ENCODE data around the gene KLF5. TPM values are rescaled to one million over a fixed set of nuclear protein-coding genes. Genes with fewer than 3 reads are reported as not detected.
A peak's percentile ranks its signal among the peaks of the same experiment; 100 is the strongest.

The KLF5 gene
- 10 to 100 TPM in 1 of 2 donors, 1 to 10 TPM in 1; 6.6 to 17.9 TPM for total RNA-seq

GRCh38 chr13:73058736-73059459, at the start of gene KLF5:
KLF5 (plus strand) TSS chr13:73059005; CDS start chr13:73059328, 323 bp downstream.
- peak in 1 of 7 experiments; percentile 9 for TF ChIP-seq CTCF (IDR thresholded peaks at IDR 0.05)
- peak; percentile 98 to 99 (median 98) for TF ChIP-seq POLR2A (IDR thresholded peaks at IDR 0.05)
- peaks cover 30% of the 10 kb centered on the region for H3K4me1 ChIP-seq
- no peaks in the 10 kb centered on the region for H3K9me3 ChIP-seq
- DNase-seq (peak; percentile 97 to 99 (median 98)), ATAC-seq (peak; percentile 94)
- H3K27me3 ChIP-seq: no peaks in the 10 kb centered on the region
- WGBS, 2 donors: 0% methylated on average over 6 to 86 of the region's 93 CpGs
- H3K27ac ChIP-seq: peak within 1 kb of the TSS; percentile 86 to 93 (median 89)
- H3K4me3 ChIP-seq: peak within 1 kb of the TSS; percentile 61 to 82
- no peaks in the 10 kb centered on the region for H3K36me3 ChIP-seq (replicated peaks in 1 of 2; ENCODE audit: insufficient read depth in 1 of 2, low read depth in 2 of 2)
- intact Hi-C loops (cut with DNase I): no loop called here

- Histone ChIP-seq H3K27ac (no peak overlapping the region), H3K9me3 (no peaks in the 10 kb centered on the region), H3K36me3 (replicated peaks in 1 of 2; ENCODE audit: insufficient read depth in 1 of 2, low read depth in 2 of 2) (no peaks in the 10 kb centered on the region), H3K4me3 (no peak overlapping the region), H3K27me3 (no peaks in the 10 kb centered on the region), H3K4me1 (peaks cover 16% of the 10 kb centered on the region)
- intact Hi-C loops (cut with DNase I): no loop called here
- 84 to 96% methylated on average over 5 of the region's 5 CpGs for WGBS, 2 donors
- TF ChIP-seq CTCF (IDR thresholded peaks at IDR 0.05) (no peak), POLR2A (IDR thresholded peaks at IDR 0.05) (no peak)
- DNase-seq (no peak), ATAC-seq (no peak)
These were observed 47.1 kb upstream of the KLF5 start for GRCh38 chr13:73011751-73012150.

- 88 to 97% methylated on average over 1 of the region's 1 CpG for WGBS, 2 donors
- TF ChIP-seq POLR2A (IDR thresholded peaks at IDR 0.05): no peak
- TF ChIP-seq CTCF (IDR thresholded peaks at IDR 0.05): no peak
- intact Hi-C loops (cut with DNase I): no loop called here
- no peaks in the 10 kb centered on the region for H3K9me3 ChIP-seq
- no peak overlapping the region for H3K27ac ChIP-seq
- H3K27me3 ChIP-seq: no peaks in the 10 kb centered on the region
- peaks cover 9% of the 10 kb centered on the region for H3K4me1 ChIP-seq
- DNase-seq (no peak), ATAC-seq (no peak)
- no peaks in the 10 kb centered on the region for H3K36me3 ChIP-seq (replicated peaks in 1 of 2; ENCODE audit: insufficient read depth in 1 of 2, low read depth in 2 of 2)
- H3K4me3 ChIP-seq: no peak overlapping the region
These were observed 43.0 kb upstream of the KLF5 start for GRCh38 chr13:73015805-73016204.

DNA sequence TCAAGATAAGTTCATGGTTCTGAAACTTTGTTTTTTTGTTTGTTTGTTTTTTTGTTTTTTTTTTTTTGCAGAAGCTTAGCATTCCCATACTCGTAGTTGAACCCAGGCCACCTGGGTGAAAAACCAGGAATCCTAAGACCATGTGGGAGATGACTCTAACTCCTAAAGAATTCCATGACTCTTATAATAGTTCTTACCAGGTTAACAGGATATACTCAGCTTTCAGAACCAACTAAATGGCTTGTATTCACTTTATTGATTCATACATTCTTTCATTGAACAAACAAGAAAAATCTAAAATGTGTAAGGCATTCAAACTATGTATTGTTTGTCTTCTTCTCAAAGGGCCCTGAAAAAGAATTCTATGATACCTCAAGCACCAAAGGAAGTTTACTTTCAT, 40.5 kb upstream of the KLF5 start:
- TF ChIP-seq POLR2A (IDR thresholded peaks at IDR 0.05) (no peak), CTCF (IDR thresholded peaks at IDR 0.05) (no peak)
- H3K4me3 ChIP-seq: no peak overlapping the region
- DNase-seq (no peak), ATAC-seq (no peak)
- no peaks in the 10 kb centered on the region for H3K4me1 ChIP-seq
- H3K27me3 ChIP-seq: no peaks in the 10 kb centered on the region
- intact Hi-C loops (cut with DNase I): no loop called here
- no peak overlapping the region for H3K27ac ChIP-seq
- no peaks in the 10 kb centered on the region for H3K9me3 ChIP-seq
- no peaks in the 10 kb centered on the region for H3K36me3 ChIP-seq (replicated peaks in 1 of 2; ENCODE audit: insufficient read depth in 1 of 2, low read depth in 2 of 2)
- WGBS, 2 donors: 44 to 53% methylated on average over 1 of the region's 1 CpG

Measured in body of pancreas (tissue), 4 donors.